Suppressor macrophage treated with lipopolysaccharide for 1 hour (primary cell): ENCODE results near the gene MED23.

Experiments
- DNase-seq, 3 donors: peaks; one replicate each; pipeline ENCODE4 v3.0.0-alpha.2; 2020 to 2022

The MED23 gene

GRCh38 chr6:131627724-131628682 lies at the start of gene MED23:
TSS of gene MED23 (minus strand) at chr6:131628242. CDS start at chr6:131628049, 193 bp downstream.
- peak; percentile 94 to 98 (median 97) for DNase-seq

GRCh38 chr6:131673184-131673583 lies 45.1 kb upstream of the MED23 start:
- DNase-seq: no peak

- no peak for DNase-seq
Measured at GRCh38 chr6:131669891-131670290, 41.8 kb upstream of the MED23 start.

GRCh38 chr6:131663578-131664165 lies 35.6 kb upstream of the MED23 start:
- no peak for DNase-seq

- DNase-seq: peak; percentile 34 to 60 (median 53)
Measured at GRCh38 chr6:131660195-131660594, 32.2 kb upstream of the MED23 start.

GRCh38 chr6:131658287-131658686 lies 30.2 kb upstream of the MED23 start:
- DNase-seq: no peak

- DNase-seq: no peak
Measured at GRCh38 chr6:131657630-131658111, 29.6 kb upstream of the MED23 start.

GRCh38 chr6:131657222-131657621 lies 29.2 kb upstream of the MED23 start:
- DNase-seq: no peak

GRCh38 chr6:131656667-131657066 lies 28.6 kb upstream of the MED23 start:
- no peak for DNase-seq

- DNase-seq: no peak
Measured at GRCh38 chr6:131655951-131656350, 27.9 kb upstream of the MED23 start.

GRCh38 chr6:131655387-131655786 lies 27.3 kb upstream of the MED23 start:
- DNase-seq: no peak

- DNase-seq: no peak
Measured at GRCh38 chr6:131654326-131654725, 26.3 kb upstream of the MED23 start.

GRCh38 chr6:131652472-131652871 lies 24.4 kb upstream of the MED23 start:
- no peak for DNase-seq

GRCh38 chr6:131651782-131652181 lies 23.7 kb upstream of the MED23 start:
- DNase-seq: no peak

GRCh38 chr6:131646249-131646670 lies 18.2 kb upstream of the MED23 start:
- DNase-seq: no peak

- no peak for DNase-seq
Measured at GRCh38 chr6:131645846-131646245, 17.8 kb upstream of the MED23 start.

- no peak for DNase-seq
Measured at GRCh38 chr6:131644921-131645320, 16.9 kb upstream of the MED23 start.

GRCh38 chr6:131643855-131644460 lies 15.9 kb upstream of the MED23 start:
- no peak for DNase-seq

GRCh38 chr6:131642987-131643611 lies 15.1 kb upstream of the MED23 start:
- no peak for DNase-seq

- DNase-seq: no peak
Measured at GRCh38 chr6:131642565-131642964, 14.5 kb upstream of the MED23 start.

- no peak for DNase-seq
Measured at GRCh38 chr6:131641554-131641953, 13.5 kb upstream of the MED23 start.

- no peak for DNase-seq
Measured at GRCh38 chr6:131640576-131640975, 12.5 kb upstream of the MED23 start.

- no peak for DNase-seq
Measured at GRCh38 chr6:131640100-131640499, 12.1 kb upstream of the MED23 start.
